ENCODE measurements around the gene BHLHA15.
"Not testable (repeated sequence)": the region's sequence is repeated elsewhere in the genome, so short reads cannot be mapped to it uniquely, and the experiment has no call there.

BHLHA15 gene

GRCh38 chr7:98210513-98211220, 572 bp upstream of the BHLHA15 start:
- no peak for DNase-seq (ENCODE audit: low read depth, low spot score)

- DNase-seq (ENCODE audit: low read depth, low spot score) = peak; percentile 44
Observed at GRCh38 chr7:98211676-98212531, 665 bp downstream of the BHLHA15 start.

- DNase-seq (ENCODE audit: low read depth, low spot score) = no peak
Observed at GRCh38 chr7:98212532-98213041, 1.3 kb downstream of the BHLHA15 start.

GRCh38 chr7:98213296-98213887, 2.2 kb downstream of the BHLHA15 start:
- no peak for DNase-seq (ENCODE audit: low read depth, low spot score)

- no peak for DNase-seq (ENCODE audit: low read depth, low spot score)
Observed at GRCh38 chr7:98213888-98214810, 2.9 kb downstream of the BHLHA15 start.

- no peak for DNase-seq (ENCODE audit: low read depth, low spot score)
Observed at GRCh38 chr7:98214811-98215321, 3.6 kb downstream of the BHLHA15 start.

GRCh38 chr7:98215561-98216495, 4.6 kb downstream of the BHLHA15 start:
- DNase-seq (ENCODE audit: low read depth, low spot score) = no peak

- DNase-seq (ENCODE audit: low read depth, low spot score) = no peak
Observed at GRCh38 chr7:98216941-98217622, 5.8 kb downstream of the BHLHA15 start.

GRCh38 chr7:98217623-98218582, 6.7 kb downstream of the BHLHA15 start:
- no peak for DNase-seq (ENCODE audit: low read depth, low spot score)

GRCh38 chr7:98219382-98219781, 8.1 kb downstream of the BHLHA15 start:
- not testable (repeated sequence) for DNase-seq (ENCODE audit: low read depth, low spot score)

- DNase-seq (ENCODE audit: low read depth, low spot score) = no peak
Observed at GRCh38 chr7:98221611-98222532, 10.6 kb downstream of the BHLHA15 start.

- DNase-seq (ENCODE audit: low read depth, low spot score) = no peak
Observed at GRCh38 chr7:98222533-98223195, 11.4 kb downstream of the BHLHA15 start.

- no peak for DNase-seq (ENCODE audit: low read depth, low spot score)
Observed at GRCh38 chr7:98223351-98223897, 12.2 kb downstream of the BHLHA15 start.

- DNase-seq (ENCODE audit: low read depth, low spot score) = no peak
Observed at GRCh38 chr7:98223898-98224700, 12.9 kb downstream of the BHLHA15 start.

GRCh38 chr7:98224701-98225181, 13.5 kb downstream of the BHLHA15 start:
- no peak for DNase-seq (ENCODE audit: low read depth, low spot score)
